T-helper 2 cell treated with Interferon-gamma antibody and Interleukin-4, amounts not matched to agents 100 ng/mL and 5 ng/mL, for 36 hours (primary cell): Measurements from ENCODE around the gene PCID2. TPM values are rescaled to one million over a fixed set of nuclear protein-coding genes. Genes with fewer than 3 reads are reported as not detected.

Experiments
- intact Hi-C: fragments of 100-400 bp; cut with micrococcal nuclease; formaldehyde crosslinking; loops from one replicate; pipeline ENCODE4 v1.15.1; 2023
- total RNA-seq: library from RNA; stranded (reverse); gene quantifications from 2 replicates; pipeline ENCODE4 v1.2.3, GENCODE V29; 2022

The PCID2 gene
- total RNA-seq, 1 donor from 2014 or later, result 69.0 TPM

DNA sequence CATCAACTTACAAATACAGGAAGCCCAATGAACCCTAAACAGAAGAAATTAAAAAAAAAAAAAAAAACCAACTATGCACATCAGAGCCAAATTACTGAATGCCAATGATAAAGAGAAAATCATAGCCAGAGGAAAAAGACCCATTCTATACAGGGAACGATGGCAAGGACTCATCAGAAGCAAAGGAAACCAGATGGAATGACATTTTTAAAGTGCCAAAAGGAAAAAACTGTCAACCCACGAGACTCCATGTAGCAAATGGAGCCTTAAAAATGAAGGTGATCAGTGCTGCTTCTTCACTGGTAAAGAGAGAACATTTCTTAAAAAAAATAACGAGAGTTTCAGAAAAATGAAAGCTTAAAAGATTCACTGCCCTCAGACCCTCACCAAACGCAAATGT is 18.3 kb downstream of the PCID2 start:
- intact Hi-C loops, result no loop called here

DNA sequence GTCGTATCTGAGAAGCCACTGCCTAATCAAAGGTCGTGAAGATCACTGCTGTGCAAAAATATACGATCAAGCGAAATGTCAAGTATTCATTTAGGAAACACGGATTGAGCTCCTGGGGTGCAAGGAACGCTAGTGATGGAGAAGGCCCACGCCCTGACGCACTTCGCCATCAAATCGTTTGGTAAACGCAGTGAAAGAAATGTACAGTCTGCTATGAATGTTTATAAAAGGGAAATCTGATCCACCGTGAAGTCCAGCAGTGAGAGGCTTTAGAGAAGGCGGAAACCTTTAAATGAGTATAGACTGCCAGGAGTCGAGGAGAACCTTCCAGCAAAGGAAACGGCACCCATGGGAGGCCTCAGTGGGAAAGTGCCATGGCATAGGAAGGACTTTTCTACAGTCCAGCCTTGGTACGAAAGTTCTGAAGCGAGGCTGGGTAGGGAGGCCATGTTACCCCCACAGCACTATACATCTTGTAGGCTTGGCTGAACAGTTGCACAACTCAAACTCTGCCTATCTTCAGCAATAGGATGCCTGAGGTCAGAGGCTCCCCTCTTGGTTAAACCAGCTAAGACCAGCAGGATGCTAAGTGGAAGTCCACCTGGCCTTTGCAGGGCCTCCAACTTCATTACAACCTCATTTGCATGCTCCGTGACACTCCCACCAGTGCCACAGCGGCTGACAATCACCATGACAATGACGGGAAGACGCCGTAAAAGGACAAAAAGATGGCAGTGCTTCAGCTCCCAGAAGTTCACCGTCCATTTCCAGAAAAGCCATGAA is 20.4 kb downstream of the PCID2 start:
- intact Hi-C loops, result no loop called here

DNA sequence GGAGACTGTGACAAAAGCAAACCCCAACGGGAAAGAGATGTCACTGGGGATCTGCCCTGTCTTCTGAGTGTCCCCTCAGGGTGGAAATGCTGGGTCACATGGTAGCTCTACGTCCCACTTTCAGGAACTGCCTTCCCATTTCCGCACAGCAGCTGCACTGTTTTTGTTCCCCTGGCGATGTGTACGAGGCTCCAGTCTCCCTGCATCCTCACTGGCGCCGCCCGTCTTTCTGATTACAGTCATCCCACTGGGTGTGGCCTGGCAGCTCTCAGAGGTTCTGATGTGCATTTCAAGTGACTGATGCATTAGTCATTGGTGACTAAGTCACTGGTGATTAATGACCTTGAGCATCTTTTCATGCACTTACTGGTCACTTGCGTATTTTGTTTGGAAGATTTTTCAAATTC is 21.2 kb downstream of the PCID2 start:
- intact Hi-C loops, result no loop called here

DNA sequence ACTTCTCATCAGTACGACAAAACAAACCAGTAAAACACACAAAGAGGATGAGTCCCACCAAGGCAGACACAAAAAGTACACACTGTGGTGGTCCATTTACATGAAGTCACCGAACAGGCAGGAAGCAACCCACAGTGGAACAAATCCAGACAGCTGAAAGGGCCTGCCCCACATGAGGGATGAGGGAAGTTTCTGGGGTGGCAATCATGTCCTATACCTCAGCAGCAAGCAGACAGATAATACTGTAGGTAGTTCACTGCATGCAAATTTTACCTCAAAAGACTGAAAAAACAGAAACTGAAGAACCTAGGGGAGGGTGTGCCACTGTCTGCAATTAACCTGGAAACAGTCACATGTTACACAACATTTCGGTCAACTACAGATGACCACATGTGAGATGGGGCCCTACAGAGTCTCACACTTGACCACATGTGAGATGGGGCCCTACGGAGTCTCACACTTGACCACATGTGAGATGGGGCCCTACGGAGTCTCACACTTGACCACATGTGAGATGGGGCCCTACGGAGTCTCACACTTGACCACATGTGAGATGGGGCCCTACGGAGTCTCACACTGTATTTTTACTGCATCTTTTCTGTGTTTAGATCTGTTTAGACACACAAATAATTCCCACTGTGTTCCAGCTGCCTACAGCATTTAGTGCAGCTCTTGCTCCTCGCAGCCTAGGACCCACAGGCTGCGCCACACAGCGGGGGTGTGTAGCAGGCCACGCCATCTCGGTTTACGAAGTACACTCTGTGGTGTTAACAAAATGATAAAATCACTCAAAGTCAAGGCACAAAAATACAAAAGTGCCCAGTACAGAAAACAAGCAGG is 22.2 kb downstream of the PCID2 start:
- intact Hi-C loops, result no loop called here

DNA sequence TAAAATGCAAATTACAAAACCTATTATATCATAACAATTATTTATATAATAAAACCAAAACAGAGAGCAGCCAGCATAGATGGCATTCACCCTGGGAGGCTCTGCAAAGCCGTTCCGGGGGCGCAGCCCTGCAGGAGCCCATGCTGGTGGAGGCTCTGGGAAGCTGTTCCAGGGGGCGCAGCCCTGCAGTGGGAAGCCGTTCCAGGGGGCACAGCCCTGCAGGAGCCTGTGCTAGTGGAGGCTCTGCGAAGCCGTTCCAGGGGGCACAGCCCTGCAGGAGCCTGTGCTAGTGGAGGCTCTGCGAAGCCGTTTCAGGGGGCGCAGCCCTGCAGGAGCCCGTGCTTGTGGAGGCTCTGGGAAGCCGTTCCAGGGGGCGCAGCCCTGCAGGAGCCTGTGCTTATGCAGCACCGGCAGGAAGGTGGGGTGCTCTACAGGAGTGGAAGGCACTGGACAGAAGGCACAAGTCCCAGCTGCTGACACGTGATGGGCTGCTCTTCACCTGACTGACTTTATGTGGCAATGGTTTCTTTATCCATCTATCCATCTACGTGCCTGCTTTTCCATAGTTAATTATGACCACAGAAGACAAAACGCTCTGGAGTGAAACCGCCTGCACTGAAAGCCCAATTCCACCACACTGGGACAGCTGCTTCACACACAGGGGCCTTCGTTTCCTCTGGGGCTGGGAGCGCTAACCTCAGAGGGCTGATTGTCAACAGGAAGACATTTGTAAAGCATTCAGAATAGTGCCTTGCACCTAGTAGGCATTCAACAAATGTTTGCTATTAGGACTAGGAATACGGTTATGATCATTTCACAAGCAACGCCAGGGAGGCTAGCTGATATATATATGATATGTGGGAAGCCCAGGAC is 23.7 kb downstream of the PCID2 start:
- intact Hi-C loops, result no loop called here

DNA sequence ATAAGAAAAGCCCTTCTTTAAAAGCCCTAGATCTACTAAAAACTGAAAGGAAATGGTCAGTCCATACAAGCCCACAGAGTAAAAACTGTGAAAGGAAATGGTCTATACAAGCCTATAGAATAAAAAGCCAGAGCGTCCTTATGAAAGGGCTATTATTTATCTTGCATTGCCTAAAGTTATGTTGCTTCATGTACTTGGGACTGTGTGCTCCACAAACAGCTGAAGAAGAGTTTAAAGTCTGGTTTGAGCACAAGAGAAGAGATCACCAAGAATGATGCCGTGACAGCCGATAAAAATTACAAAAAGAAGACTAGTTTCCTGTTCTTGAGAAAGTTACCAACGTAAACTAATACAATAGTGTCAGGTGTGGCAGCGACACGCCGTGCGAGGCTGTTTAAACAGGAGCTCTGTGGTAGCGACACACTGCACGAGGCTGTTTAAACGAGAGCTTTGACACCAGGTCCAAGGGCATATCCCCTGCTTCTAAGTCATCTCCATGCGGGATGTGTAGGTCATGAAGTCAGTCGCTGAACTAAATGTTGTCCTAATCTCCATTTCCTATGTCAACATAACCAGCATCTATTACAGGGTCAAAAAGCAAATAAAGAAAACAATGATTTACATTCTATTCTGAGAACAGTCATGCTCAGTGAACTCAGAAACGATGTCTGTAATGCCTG is 24.9 kb downstream of the PCID2 start:
- intact Hi-C loops, result no loop called here

DNA sequence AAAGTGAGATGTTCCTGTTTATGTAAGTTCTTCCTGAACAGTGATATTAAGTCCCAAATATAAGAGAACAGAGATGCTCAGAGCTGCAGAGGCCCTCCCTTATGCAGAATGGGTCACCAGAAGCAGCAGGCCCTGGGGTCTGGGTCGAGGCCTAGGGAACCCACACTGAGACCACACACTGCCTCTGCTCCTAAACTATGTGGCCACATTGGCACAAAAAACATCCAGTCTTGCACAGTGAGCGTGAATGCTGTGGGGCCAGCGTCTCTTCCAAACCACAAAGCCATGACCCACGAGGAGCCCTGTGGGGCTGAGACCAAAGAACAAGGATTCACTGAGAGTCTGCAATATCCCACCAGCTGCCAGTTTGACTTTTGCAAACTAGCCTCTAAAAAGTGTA is 26.4 kb downstream of the PCID2 start:
- intact Hi-C loops, result no loop called here

DNA sequence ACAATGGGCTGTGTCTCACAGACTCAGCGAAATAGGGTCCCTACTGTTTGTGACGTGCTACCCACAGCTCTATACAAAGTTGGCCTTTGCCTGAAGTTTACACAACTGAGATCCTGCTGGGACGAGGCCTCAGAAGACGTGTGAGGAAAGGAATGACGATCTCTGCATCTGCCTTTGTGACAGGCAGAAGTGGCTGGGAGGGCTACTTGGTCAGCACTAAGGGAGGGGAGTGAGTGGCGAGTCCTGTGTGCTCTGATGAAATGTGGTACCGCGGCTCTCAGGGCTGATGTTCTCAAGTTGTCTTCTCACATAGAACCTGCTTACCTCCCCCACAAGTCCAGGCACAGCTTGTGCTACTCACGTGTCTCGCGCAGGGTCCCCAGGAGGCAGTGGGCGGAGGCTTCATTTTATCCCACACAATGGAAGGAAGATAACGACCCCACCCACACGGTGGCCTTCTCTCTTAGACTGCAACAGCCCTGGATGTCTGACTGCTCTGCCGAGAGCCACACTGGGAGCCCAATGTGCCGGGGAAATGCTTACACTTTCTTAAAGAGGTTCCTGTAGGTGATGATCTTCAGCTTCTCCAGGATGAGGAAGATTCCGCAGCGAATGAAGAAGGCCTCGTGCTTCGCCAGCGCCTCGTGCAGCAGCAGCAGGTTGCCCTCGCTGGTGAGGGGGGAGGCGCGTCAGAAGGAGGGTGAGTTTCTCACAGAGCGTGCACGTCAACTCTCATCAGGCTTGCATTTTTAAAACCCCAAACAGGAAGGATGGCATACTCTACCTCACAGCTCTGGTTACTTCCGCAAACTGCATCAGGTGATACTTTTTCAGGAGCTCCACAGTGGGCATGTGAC is 28.9 kb downstream of the PCID2 start:
- intact Hi-C loops, result no loop called here

DNA sequence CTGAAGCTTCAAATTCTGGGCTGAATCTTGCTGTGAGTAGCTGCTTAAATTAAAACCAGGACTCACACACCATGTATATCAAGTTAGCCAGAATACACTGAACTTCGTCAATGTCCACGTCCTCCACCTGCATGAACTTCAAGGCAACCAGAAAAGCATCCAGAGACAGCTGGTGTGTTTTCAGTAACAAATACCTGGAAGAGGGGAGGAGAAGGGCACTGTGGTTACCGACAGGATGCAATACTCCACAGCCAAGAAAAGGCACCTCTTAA is 29.6 kb downstream of the PCID2 start:
- intact Hi-C loops, result no loop called here

DNA sequence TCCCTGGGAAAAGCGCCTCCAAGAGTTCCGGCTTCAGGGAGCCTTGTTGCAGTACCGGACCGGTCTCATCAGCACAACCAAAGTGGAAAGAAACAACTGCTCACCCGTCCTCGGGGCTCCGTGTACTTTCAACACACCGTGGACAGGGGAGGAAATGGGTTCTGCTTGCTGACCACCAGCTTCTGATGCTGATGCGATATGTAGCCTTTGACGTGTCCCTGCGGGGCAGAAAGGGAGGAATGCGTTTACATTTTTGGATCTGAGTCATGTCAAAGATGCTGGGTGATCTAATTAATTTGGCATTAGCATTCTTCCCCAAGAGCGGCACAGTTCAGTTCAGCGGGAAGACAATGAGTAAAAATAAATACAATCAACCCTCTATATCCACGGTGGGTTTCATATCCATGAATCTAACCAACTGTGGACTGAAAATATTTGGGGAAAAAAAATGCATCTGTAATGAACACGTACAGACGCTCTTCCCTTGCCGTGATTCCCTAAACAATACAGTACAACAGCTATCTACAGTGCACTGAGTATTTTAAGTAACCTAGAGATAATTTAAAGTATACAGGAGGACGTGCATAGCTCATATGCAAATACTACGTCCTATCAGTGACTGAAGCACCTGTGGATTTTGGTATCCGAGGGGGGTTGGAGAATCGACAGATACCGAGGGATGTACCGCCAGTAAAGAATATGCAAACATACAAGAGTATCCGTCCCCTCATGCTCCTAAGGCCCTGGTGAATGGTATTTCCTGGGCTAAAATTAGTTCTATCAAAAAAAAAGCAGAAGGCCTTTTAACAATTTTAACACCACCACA is 30.2 kb downstream of the PCID2 start:
- intact Hi-C loops, result no loop called here

DNA sequence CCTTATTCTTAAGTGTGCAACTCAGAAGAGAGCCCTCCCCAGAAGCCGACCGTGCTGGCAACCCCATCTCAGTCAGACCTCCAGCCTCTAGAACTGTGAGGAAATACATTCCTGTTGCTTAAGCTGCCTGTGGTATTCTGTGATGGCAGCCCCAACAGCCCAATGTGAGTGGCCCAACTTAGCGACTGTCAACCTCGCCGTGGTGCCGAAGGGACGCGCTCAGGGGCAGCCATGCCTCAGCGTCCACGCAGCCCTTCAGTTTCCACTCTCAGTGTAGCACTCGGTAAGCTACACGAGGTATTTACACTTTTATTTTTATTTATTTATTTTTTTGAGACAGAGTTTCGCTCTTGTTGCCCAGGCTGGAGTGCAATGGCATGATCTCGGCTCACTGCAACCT is 31.6 kb downstream of the PCID2 start:
- intact Hi-C loops, result no loop called here

DNA sequence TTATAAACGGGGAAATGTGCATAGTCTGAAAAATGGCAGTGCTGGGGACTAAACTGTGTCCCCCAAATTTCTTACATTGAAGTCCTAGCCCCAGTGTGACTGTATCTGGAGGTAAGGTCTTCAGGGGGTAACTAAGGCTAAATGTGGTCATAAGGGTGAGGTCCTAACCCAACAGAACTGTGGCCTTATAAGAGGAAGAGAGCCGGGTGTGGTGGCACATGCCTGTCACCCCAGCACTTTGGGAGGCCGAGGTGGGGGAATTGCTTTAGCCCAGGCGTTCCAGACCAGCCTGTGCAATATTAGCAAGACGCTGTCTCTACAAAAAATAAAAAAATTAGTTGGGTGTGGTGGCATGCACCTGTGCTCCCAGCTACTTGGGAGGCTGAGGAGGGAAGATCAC is 32.2 kb downstream of the PCID2 start:
- intact Hi-C loops, result no loop called here

DNA sequence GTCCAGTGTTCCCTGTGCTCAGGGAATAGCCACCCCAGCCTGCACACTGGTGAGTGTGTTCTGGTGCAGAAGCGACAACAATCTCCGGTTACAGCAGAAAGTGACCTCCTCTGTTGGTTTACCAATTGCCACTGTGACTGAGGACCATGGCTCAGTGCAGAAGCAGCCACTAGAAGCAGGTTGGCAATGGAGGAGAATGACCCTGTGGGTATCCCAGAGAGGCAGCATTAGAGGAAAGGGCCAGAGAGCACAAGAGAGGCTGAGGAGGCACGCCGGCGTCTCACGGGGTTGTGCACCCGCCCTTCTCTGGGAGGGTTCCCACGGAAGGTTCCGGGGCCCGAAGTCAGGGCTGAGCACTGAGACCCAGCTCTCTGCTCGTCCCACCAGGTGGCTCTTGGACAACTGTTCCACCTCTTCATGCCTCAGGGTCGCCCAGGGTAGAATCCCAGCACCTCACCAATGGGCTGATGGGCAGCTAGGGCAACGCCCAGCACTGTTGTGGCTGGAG is 36.0 kb downstream of the PCID2 start:
- intact Hi-C loops, result no loop called here

DNA sequence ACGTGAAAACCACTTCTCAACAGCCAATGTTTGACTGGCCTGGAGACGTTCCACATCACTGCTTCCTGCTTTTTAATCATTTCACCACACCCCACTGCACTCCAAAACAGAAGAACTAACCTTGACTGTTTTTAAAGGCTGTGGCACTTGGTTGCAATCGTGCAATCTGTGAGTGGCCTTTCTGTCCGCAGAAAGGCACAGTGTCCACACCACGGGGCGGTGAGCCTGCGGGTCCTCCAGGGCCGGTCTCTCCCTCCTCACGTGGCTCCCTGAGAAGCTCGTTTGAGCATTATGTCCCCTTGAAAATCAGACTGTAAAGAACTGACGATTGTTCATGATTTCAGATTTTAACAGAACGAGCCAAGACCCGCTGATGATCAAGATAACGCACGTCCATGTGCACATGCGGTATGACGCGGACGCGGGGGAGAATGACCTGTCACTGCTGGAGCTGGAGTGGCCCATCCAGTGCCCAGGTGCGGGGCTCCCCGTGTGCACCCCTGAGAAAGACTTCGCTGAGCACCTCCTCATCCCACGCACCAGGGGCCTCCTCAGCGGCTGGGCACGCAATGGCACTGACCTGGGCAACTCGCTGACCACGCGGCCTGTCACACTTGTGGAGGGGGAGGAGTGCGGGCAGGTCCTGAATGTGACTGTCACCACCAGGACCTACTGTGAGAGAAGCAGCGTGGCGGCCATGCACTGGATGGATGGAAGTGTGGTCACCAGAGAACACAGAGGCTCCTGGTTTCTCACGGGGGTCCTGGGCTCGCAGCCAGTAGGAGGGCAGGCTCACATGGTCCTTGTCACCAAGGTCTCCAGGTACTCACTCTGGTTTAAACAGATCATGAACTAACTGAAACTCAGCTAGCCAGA is 37.0 kb downstream of the PCID2 start:
- intact Hi-C loops, result no loop called here

DNA sequence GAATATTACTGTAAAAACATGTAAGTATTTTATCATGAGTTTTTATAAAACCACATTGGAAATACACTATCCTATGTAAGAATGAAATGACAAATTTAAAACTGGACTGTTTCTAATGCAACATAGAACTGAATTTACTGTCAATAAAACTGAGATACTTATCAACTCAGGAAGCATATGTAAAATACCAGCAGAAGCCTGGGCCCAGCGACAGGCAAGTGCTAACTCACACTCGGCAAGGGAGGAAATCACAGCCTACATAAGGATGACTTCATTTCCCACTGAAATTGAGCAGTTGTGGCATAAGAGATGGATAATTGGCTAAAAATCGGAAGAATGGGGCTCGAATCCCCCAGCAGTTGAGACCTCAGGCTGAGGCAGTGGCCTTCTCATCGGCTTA is 38.0 kb downstream of the PCID2 start:
- intact Hi-C loops, result no loop called here

DNA sequence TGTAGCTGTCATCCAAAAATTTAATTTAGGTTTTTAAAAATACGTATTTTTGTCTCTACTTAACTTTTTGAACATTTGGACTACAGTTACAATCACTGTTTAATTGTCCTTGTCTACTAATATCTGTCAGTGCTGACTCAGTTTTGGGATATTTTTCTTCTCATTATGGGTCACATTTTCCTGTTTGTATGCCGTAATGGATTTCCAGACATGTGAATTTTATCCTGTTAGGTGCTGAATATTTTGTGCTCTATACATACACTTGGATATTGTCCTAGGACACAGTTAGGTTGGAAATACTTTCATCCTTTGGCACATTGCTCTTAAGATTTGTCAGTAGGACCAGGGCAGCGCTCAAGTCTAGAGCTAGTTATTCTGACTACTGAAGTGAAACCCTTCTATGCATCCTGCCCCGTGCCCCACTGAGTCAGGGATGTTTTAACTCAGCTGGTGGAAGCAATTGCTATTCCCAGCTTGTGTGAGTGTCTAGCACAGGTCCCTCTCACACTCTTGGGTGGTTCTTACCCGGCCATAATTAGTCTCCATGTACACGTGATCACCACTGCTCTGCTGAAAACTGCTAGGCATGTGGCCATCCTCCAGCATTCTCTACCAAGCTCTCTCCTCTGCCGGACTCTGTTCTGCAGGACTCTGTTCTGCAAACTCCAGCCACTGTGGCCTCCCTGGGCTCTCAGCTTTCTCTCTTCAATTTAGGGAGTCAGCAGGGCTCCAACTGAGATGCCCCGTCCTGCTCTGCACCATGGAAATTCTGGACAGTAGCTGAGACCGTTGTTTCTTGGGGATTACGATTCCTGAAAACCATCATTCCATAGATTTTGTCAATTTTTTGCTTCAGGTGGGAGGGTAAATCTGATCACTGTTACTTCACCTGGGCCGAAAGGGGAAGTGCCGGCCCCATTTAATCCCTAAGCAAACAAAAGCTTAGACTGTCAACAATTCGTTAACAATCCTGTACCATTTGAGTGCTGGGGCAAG is 38.9 kb downstream of the PCID2 start:
- intact Hi-C loops, result no loop called here

DNA sequence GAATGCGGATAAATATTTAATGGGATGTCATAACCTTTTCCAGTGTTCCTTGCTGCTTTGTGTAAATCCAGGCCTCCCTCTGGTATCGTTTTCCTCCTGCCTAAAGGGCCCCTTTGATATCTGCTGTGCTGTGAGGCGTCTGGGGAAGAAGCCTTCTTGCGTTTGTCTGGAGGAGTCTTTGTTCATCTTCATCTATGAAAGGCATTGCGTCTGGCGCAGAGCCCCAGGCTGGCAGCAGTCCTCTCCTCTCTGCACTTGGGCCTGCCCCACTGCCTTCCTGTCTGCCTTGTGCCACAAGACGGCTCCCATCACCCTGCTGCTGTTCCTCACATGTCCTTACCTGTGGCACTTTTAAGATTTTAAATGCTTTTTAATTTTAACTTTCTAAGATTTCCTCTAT is 40.3 kb downstream of the PCID2 start:
- intact Hi-C loops, result no loop called here
